Measurements from ENCODE around the gene CNTN5. TPM values are rescaled to one million over a fixed set of nuclear protein-coding genes. Genes with fewer than 3 reads are reported as not detected.

Gene CNTN5
- total RNA-seq, 1 donor from 2014 or later, result 17.7 TPM

DNA sequence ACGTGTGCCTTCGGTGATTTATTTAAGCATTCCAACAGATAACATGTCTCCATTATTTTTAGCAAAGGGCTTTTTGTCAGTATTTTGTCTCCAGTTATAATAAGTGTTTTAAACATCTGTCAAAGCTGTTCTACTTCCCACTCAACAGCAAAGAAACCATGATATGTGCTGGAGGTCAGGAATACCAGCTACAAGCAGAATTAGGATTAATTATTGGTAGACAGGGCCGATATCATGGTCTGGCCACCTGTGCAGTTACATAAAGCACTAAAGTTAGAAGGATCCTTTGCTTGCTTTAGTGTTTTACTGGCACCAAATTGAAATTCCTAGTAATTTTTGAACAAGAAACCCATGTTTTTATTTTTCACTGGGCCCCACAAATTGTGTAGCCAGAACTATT lies 1075.1 kb downstream of the CNTN5 start:
- Mint-ChIP-seq H3K9me3 (no peaks in the 10 kb centered on the region), H3K4me3 (no peak overlapping the region), H3K27me3 (ENCODE audit: low read depth) (peaks cover 3% of the 10 kb centered on the region), H3K27ac (no peak overlapping the region), H3K36me3 (no peaks in the 10 kb centered on the region), H3K4me1 (peaks cover 4% of the 10 kb centered on the region)
- TF ChIP-seq, protein P1, sequence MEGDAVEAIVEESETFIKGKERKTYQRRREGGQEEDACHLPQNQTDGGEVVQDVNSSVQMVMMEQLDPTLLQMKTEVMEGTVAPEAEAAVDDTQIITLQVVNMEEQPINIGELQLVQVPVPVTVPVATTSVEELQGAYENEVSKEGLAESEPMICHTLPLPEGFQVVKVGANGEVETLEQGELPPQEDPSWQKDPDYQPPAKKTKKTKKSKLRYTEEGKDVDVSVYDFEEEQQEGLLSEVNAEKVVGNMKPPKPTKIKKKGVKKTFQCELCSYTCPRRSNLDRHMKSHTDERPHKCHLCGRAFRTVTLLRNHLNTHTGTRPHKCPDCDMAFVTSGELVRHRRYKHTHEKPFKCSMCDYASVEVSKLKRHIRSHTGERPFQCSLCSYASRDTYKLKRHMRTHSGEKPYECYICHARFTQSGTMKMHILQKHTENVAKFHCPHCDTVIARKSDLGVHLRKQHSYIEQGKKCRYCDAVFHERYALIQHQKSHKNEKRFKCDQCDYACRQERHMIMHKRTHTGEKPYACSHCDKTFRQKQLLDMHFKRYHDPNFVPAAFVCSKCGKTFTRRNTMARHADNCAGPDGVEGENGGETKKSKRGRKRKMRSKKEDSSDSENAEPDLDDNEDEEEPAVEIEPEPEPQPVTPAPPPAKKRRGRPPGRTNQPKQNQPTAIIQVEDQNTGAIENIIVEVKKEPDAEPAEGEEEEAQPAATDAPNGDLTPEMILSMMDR (IDR thresholded peaks at IDR 0.05; ENCODE audit: unreplicated experiment), result no peak
- DNase-seq (ENCODE audit: low spot score in 2 of 2, unreplicated experiment in 2 of 2), result no peak

DNA sequence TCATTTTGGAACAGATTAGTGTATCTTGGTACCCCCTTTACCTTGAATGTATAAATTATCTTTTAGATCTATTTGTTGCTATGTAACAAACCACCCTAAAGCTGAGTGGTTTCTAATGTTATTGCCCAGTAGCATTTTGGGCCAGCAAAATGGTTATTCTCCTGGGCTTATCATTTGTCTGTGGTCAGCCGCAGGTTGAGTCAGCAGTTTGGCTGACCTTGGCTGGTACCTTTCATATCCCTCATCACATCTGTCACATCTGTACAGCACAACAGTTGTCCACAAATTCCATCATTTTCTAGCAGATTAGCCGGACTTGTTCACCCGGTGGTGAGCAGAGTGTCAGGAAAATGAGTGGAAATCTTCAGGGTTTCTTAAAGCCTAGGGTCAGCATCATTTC lies 1077.8 kb downstream of the CNTN5 start:
- no peak for DNase-seq (ENCODE audit: low spot score in 2 of 2, unreplicated experiment in 2 of 2)
- peaks cover 8% of the 10 kb centered on the region for H3K9me3 Mint-ChIP-seq
- no peak overlapping the region for H3K27ac Mint-ChIP-seq
- H3K27me3 Mint-ChIP-seq (ENCODE audit: low read depth), result peaks cover 3% of the 10 kb centered on the region
- peaks cover 4% of the 10 kb centered on the region for H3K4me1 Mint-ChIP-seq
- no peak overlapping the region for H3K4me3 Mint-ChIP-seq
- no peaks in the 10 kb centered on the region for H3K36me3 Mint-ChIP-seq
- TF ChIP-seq, protein P1 (IDR thresholded peaks at IDR 0.05; ENCODE audit: unreplicated experiment), result no peak

DNA sequence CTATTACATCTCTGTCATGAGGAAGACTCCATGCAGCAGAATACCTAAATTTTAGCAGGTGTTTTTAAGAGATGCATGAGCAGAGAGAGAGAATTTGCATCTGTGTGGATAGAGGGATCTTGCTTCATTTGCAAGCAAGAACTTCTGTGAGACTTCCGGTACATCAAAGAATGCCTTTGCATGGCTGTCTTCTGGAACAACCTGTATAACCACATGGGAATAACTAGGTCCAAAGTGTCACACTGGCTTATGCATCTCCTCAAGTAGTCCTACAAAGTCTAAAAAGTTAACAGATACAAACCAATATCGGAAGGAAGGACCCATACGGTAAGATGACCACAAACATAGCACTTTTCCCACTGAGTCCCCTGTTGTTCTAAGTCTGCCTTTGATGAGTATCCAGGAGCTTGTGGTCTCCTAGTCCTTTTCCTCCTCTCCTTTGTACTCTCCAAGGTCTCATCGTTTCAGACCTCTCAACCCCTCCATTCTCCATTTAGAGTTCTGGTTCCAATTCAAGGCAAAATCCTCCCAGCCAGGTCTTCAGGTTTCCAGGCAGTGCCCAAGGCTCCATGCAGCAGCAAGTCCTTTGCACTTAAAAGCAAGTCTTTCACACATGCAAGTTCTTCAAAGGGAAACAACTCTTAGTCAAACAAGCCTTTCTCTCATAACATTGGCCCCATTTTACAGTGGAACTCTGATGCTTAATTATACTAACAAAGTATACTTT lies 1084.7 kb downstream of the CNTN5 start:
- no peak overlapping the region for H3K4me3 Mint-ChIP-seq
- H3K4me1 Mint-ChIP-seq, result no peaks in the 10 kb centered on the region
- no peaks in the 10 kb centered on the region for H3K36me3 Mint-ChIP-seq
- H3K9me3 Mint-ChIP-seq, result peaks cover 8% of the 10 kb centered on the region
- no peak overlapping the region for H3K27ac Mint-ChIP-seq
- TF ChIP-seq, protein P1 (IDR thresholded peaks at IDR 0.05; ENCODE audit: unreplicated experiment), result no peak
- H3K27me3 Mint-ChIP-seq (ENCODE audit: low read depth), result peaks cover 6% of the 10 kb centered on the region
- DNase-seq (ENCODE audit: low spot score in 2 of 2, unreplicated experiment in 2 of 2), result no peak

DNA sequence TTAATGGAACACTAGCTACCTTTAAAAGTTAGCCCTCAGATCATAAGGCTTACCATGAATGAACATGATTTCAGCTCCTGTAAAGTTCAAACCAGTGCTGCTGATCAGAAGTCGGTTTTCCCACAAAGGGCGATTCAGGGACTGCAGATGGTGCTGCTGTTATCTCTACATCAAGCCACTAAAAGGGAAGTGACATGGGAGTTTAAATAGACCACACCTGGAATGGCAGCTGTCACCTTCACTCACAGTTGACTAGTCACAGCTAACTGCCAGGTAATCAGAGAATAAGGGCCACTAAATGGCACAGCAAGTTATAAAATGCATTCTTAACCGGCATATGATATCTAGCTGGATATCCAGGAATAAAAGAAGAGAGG lies 1085.2 kb downstream of the CNTN5 start:
- H3K36me3 Mint-ChIP-seq, result no peaks in the 10 kb centered on the region
- H3K27ac Mint-ChIP-seq, result no peak overlapping the region
- peaks cover 8% of the 10 kb centered on the region for H3K9me3 Mint-ChIP-seq
- H3K4me1 Mint-ChIP-seq, result no peaks in the 10 kb centered on the region
- H3K27me3 Mint-ChIP-seq (ENCODE audit: low read depth), result peaks cover 6% of the 10 kb centered on the region
- no peak for DNase-seq (ENCODE audit: low spot score in 2 of 2, unreplicated experiment in 2 of 2)
- TF ChIP-seq, protein P1 (IDR thresholded peaks at IDR 0.05; ENCODE audit: unreplicated experiment), result no peak
- H3K4me3 Mint-ChIP-seq, result no peak overlapping the region

DNA sequence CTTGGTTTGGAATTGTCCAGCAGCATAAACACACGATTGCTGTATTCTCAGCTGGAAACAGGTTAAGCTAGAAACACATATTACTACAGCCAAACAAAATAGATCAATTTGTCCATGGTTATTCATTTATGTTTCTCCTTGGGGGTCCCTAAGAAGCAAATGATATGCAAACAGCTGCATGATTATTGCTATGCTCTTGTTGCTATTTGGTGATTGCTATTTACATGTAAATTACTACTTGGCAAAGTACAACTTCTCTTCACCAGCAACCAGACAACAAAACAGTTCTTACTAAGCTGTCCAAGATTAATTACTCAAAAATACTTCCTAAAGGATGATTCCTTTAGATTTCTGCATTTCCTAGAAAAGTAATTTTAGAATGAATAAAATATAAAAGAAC lies 1098.4 kb downstream of the CNTN5 start:
- Mint-ChIP-seq H3K27me3 (ENCODE audit: low read depth) (no peaks in the 10 kb centered on the region), H3K4me3 (no peak overlapping the region), H3K27ac (no peak overlapping the region), H3K9me3 (peaks cover 6% of the 10 kb centered on the region), H3K4me1 (peaks cover 2% of the 10 kb centered on the region), H3K36me3 (no peaks in the 10 kb centered on the region)
- DNase-seq (ENCODE audit: low spot score in 2 of 2, unreplicated experiment in 2 of 2), result no peak
- TF ChIP-seq, protein P1 (IDR thresholded peaks at IDR 0.05; ENCODE audit: unreplicated experiment), result no peak
